ENCODE results near the gene LRMDA.

Gene LRMDA

DNA sequence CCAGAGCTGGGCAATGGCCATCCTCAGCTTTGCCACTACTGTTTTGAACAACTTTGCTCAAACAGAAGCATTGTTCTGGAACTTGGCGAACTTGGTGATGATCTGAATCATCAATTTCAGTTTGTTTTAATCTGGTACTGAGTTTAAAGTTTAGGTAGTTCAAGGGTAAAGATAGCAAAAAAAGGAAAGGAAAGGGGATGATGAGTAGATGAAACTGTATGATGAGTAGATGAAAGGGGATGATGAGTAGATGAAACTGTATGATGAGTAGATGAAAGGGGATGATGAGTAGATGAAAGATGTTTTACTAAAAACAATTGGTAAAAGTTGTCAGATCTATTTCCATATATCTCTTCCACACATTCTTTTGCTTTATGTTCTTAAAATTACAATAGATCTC lies 737.0 kb downstream of the LRMDA start:
- intact Hi-C loops (cut with DNase I) = no loop called here
- no peak for DNase-seq

DNA sequence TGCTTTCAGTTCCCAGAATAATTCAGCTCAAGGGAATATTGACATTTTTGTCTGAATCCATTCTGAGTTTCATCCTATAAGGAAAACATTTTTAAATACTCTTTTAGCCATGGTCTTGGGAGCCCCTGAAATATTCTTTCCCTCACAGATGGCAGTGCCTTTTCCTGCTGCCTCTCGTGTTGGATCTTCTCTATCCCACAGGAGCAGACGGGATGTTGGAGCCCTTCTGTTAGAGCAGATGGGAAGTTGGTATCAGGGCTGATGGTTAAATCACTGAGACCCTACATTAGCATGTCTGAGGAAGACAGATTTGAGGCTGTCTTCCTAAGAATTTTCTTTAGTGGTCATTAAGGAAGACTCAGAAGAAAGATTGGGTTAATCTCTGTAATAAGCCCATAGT lies 737.8 kb downstream of the LRMDA start:
- intact Hi-C loops (cut with DNase I) = no loop called here
- no peak for DNase-seq

DNA sequence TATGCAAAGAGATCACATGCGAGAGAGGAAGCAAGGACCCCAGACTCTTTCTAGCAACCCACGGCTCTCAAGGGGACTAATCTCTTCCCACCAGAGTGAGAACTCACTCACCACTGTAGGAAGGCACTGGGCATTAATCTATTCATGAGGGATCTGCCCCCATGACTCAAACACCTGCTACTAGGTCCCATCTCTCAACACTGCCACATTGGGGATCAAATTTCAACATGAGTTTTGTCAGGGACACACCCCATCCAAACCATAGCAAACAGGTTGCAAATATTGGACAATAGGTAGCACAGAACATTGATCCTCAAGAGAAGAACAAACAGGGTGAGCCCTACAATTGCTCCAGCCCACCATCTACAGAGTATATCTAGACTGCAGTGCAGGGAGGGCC lies 740.6 kb downstream of the LRMDA start:
- intact Hi-C loops (cut with DNase I) = no loop called here
- DNase-seq = no peak

DNA sequence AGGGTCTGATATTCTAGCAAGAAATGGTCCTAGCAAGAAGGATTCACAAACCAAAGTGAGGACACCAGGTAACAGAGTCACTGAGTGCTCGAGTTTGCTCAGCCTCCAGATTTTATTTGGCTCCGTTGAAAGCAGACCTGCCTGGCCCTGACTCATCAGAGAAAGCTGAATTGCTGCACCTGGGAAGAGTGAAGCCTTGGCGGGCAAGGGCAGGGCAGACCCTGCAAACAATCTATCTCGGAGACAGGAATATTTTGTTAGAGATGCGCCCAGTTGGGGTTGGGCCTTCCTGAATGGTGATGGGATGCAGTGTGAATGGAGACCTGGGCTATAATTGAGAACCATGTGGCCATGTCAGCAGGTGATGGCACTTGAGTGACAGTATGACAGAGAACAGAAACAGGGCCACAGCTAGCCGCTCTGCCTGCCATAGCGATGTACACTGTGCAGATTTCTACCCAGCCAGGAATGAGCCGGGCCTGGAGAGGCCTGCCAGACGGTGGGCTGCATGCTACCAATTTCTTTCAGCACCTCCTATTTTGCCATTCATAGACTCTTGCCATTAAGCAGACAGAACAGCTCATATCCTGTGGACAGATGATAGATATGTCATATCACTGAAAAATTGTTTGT lies 744.2 kb downstream of the LRMDA start:
- DNase-seq = no peak
- intact Hi-C loops (cut with DNase I) = no loop called here

DNA sequence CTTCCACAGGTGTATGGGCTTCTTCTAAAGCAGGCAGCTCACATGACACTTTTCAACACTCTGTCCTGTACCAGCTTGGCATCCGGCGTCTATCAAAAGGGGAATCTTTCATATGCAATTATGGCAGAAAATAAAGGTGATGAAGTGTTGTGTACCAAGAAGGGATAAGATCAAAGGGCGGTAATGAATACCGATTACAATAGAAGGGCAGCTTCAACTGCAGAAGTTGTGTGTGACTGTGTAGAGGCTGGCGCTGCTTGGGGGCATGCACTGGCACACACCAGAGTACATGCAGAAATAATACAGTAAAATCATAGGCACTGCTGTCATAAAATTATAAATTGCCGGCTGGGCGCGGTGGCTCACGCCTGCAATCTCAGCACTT lies 744.7 kb downstream of the LRMDA start:
- intact Hi-C loops (cut with DNase I) = no loop called here
- DNase-seq = no peak

DNA sequence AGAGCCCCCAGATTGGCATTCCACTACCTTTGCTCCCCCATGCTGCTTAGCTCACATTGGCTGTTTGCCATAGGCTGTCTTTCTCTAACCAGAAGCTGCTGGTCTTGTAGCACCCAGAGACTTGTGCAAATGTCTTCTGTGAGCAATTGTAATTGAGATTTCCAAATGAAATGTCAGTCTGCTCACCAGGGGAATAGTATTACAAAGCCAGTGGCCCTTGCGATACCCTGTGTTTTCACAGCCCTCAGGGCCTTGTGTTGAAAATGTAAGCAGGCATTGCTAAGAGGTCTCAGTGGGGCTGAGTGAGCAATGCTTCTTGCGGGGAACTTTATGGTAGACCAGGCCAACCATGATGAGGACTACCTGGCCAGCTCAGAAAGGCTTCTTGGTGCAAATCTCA lies 746.5 kb downstream of the LRMDA start:
- intact Hi-C loops (cut with DNase I) = no loop called here

DNA sequence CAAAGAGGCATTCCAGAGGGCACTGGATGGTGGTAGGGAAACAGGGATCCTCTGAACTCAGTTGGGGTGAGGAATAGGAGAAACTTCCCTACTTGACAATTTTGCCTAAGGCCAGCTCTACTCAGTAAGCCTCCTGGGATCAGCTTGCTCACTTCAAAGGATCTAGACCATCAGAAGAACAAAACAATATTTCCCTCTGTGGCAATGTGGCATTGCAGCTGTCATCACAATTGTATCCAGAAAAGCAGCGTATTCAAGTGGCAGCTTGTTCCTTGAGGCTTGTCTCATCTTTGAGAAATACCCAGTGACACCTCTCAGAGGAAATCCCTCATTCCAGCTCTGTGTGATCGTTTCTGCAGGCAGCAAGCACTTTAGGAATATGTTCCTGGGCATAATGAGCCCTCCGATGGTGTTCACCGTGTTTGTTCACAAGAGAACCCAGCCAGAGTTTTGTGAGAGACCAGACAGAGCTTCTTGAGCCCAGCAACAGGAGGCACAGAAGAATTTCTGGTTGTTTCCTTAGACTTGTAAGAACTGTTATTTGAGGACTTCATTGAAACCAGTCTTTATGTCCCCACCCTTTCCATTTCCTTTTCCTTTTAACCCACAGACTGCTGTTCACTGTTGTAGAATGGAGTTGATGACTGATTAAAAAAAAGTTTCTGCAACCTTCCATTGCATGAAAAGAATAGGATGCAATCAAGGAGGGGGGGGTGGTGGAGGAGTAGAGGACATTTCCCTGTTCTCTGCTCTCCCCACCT lies 747.3 kb downstream of the LRMDA start:
- no peak for DNase-seq
- intact Hi-C loops (cut with DNase I) = no loop called here

More for the DNA sequence above, 746.5 kb downstream of the LRMDA start:
- no peak for DNase-seq

DNA sequence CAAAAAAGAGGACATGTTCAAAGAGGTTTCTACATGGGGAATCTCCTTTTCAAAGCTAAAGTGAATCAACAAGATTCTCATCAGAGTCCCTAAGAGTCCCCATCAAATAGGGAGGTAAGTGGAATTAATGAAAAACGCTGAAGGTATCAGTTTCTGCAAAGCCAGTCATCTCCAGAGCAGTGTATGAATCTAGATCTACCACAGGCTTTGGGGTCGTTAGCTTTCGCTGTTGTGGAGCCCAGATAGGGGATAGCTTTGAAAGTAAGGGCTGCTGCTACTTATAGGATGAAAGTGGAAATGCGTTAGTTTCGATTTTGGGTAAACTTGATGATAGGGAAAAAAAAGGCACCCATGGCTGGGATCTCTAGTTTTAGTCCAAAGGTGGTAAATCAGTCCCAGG lies 748.4 kb downstream of the LRMDA start:
- intact Hi-C loops (cut with DNase I) = no loop called here
- no peak for DNase-seq

DNA sequence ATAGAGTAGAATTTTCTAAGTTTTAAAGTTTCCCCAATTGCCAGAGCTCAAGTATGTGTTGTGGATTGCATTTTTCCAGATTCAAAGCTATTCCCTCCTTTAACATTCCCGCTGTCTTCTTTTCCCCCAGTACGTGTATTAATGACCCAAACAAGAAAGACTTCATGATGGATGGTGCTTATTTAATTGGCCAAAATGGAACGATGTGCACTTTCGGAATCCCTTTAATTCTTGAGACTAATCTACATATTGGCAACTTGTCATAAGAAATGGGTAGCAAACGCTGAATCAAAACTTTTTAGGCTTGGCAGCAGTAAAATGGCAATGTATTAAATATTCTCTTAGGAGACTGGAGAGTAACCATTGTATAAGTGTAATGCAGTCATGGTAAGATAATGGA lies 753.2 kb downstream of the LRMDA start:
- no peak for DNase-seq

DNA sequence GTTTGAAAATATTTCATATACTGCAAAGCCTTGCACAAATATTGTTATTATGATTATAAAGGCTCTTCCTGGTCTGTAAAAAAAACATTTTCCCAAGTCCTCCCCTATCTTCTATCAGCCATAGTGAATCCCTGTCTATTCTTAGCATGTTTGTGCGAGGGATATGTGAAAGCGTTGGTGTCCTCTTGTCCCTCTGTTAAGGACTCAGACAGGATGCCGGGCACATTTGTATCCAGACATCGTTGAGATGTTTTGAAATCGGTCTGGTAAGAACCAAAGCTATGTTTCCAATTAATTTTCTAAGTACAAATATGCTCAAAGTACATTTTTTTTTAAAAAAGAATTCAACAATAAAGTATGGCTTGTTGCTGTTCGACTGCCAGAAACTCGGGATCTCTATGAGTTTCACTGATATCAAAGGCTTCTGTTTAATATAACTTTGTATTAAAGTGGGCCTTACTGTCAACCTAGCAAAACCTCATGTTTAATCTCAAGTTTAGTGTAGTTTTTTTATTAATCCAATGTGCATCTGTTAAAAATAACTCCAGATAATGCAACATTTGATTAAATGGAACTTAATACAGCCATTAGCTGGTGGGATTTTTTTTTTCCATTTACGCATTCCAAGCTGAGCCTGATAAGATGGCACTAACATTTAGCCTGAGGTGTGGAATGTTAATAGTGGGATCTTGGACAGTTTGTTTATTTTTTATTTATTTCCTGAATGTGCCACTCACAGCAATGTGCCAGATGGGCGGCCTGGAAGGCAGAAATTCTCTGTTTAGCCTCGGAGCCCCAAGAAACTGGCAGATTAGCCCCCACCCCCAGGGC lies 754.3 kb downstream of the LRMDA start:
- intact Hi-C loops (cut with DNase I) = no loop called here
- no peak for DNase-seq

More for the DNA sequence above, 753.2 kb downstream of the LRMDA start:
- intact Hi-C loops (cut with DNase I) = no loop called here

DNA sequence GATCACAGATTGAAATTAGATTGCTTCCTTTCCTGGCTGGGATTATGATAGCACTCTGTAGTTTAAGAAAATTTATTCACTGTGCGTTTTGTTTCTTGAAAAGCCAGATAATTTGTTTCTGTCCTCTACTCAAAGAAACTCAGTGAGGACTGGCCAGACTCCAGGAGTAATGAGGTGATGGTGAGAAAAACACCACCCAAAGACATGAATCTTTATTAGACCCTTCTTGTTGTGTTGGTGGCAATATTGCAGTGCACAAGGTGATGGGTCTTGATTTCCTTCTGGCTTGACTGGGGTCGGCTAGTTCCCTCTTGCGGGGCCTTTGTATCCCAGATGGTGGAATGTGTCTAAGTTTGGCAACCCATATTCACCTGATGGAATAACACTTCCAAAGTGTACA lies 756.8 kb downstream of the LRMDA start:
- intact Hi-C loops (cut with DNase I) = no loop called here

DNA sequence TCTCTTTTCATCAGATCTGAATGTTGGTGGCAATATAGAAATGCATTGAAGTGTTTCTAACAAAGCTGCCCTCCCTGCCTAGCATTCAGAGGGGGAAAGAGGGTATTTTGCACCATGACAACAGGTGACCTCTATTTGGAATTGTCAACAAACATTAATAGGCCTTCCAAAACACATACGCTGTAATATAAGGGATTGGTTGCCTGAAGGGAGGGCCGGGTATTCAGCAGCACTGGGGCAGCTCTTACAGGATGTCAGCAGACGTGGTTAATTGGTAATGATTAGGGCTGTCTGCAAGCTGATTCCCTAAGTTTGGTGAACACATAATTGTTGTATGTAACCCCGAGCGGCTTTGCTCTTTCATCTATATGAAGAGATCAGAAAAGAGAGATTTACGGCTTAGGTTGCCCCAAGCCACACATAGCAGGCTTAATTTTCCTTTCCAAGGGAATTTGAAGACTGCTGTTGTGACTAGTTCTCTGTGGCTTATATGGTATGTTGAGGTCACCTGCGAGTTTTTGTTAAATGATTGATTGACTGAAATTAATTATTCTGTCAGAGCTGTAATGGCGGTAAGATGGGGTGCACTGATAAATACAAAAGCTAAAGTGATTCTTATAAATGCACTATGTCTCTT lies 759.3 kb downstream of the LRMDA start:
- DNase-seq = no peak
- intact Hi-C loops (cut with DNase I) = no loop called here

More for the DNA sequence above, 756.8 kb downstream of the LRMDA start:
- DNase-seq = no peak

DNA sequence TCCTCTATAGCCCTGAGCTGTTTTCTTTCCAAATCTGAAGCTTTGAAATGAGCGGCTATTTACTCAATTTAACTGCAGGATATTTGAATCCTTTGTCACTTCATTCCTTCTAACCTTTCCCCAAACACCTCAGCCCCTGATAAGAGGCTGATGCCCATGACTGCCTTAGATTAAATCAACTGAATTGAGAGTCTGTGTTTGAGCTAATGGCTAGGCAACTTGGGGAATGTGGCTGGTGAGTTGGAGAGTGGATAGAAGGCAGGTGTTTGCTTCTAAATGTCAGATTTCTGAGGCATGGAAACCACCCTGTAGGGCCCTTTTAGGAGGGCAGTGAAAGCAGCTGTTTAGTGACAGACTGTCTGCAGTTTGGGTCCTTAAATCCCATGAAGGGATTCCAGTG lies 759.9 kb downstream of the LRMDA start:
- intact Hi-C loops (cut with DNase I) = no loop called here
- no peak for DNase-seq

DNA sequence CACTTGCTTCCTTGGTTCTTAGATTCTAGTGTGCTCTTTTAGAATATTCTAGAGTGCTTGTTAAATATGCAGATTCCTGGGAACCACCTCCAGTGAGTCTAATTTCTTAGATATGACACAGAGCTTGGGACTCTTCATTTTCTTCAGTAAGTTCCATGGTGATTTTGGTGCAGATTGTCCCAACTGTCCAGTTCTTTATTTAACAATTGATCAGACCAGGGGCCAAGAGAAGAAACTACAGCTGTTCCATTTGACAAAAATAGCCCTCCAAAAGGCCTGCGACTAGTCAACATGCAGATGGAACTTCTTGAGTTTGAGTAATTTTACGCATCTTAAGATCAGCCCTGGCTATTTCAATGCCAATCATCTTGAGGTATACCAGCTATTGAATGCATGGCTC lies 760.7 kb downstream of the LRMDA start:
- intact Hi-C loops (cut with DNase I) = no loop called here
- DNase-seq = no peak

DNA sequence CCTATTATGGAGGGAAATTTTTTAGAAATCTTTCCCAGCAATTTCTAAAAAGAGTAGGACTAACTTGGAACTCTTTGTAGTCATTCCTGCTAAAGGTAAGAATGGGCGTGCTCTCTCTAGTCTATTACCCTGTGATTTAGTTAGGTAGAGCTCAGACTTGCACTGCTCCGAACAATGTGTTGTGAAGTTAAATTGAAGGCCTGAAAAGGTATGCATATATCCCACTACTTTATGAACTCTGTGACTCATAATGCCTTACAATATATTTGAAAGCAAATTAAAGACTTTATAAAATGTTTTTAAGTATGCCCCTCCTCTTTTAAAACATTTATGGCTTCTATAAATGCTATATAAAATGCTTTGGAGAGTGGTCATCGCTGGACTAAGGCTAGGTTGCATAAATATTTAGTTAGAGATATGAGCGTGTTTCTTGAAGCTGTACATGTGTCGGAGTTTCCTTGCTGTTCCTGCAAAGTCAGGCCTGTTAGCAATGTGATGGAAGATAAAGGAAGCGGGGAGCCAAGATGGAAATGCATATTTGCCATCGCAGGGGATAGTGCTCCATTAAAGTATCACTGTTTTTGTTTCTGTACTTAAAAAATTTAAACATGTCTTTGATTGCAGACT lies 761.4 kb downstream of the LRMDA start:
- DNase-seq = no peak
- intact Hi-C loops (cut with DNase I) = no loop called here

DNA sequence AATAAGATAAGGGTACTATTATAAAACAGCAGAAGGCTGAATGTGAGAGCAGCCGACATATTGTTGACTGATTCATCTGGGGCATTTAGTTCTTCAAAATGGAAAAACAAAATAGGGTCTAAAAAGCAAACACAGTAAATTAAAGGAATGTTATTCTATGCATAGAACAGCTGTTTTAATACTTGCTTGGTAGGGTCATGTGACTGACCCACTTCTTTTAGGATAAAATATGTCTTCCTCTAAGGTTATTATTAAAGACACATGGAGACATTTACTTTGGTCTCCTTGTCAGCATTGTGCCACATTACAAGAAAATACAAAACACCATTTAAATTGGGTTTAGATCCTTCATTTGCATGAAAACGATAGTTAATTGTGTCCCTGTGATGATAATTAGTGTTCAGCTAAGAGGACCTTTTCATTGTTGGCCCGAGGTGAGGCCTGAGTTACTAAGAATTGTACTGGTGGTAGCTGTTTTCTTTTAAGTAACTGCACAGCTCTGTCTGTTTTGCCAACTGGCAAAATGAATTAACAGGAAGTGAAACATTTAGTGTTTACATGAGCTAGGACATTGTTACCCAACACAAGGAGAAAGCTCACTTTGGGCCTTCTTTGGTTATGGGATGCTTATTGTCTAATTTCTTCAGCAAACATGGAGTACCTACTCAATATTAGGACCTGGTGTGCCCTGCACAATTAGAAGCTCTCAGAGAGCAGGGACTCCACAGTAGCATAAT lies 764.4 kb downstream of the LRMDA start:
- intact Hi-C loops (cut with DNase I) = no loop called here

DNA sequence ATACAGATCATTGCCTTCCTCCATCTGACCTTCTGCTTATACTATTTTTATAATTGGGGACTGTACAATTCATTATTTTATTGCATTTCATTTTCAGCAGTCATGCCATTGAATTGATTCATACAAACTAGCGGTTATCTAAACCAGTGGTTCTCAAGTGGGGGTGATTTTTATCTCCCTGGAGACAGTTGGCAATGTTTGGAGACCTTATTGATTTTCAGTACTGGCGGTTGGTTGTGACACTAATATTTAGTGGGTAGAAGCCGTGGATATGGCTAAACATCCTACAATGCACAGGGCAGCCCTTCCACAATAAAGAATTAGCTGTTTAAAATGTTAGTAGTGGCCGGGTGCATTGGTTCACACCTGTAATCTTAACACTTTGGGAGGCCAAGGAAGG lies 765.9 kb downstream of the LRMDA start:
- no peak for DNase-seq
- intact Hi-C loops (cut with DNase I) = no loop called here

More for the DNA sequence above, 764.4 kb downstream of the LRMDA start:
- DNase-seq = no peak

DNA sequence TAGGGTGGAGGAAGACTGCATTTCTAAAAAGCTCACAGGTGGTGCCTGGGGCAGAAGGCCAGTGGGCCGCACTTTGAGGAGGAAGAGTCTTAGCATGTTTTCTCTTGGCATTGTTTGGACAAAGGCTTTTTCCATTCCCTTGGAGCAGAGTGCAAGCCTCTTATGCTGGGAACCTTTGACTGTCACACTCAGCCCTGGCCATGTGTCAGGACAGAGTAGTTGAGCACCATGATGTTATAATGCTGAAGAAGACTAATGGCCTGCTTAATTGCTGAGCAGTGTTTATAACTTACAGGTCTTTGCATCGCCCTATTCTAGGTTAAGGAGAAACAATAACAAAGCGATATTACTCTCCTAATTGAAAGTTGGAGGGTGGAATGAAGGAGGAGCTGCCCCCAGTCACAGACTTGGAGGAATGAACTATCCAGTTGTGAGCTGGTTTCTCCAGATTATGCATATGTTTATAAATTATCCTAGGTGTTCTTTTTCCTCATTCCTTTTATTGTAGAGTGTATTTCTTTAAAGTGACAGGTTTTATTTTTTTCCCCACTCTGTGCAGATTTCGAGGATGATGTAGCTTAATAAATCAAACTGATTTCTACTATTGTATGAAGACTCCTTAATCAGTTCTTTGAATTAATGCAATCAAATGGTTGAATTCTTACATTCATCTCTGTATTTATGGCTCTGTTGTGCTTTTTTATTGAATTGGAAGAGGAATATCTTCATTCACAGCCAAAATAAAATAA lies 767.0 kb downstream of the LRMDA start:
- intact Hi-C loops (cut with DNase I) = no loop called here
- no peak for DNase-seq
